ENCODE results near the gene TMC6.

The TMC6 gene

GRCh38 chr17:78126895-78127238 is 1.7 kb downstream of the TMC6 start:
- Histone ChIP-seq H3K9ac (ENCODE audit: insufficient read length) (no peak overlapping the region), H3K9me3 (ENCODE audit: low read depth, low read length) (no peaks in the 10 kb centered on the region), H3K36me3 (ENCODE audit: insufficient read depth, low read length) (peaks cover 3% of the 10 kb centered on the region; the same call in 1 of the 2 replicates), H3K27ac (no peak overlapping the region), H3K4me3 (no peak overlapping the region; the same call in 1 of the 2 replicates)
- TF ChIP-seq EZH2 (IDR thresholded peaks at IDR 0.05) (no peak), FOXP2 (optimal IDR thresholded peaks at IDR 0.05; ENCODE audit: control extremely low read depth, extremely low read length, insufficient read depth) (no peak), POLR2AphosphoS5 (IDR thresholded peaks at IDR 0.05; ENCODE audit: borderline replicate concordance, low read depth, low read length) (no peak)
- no peak for DNase-seq (ENCODE audit: low read depth, low spot score)

- no peak for DNase-seq (ENCODE audit: low read depth, low spot score)
- Histone ChIP-seq H3K36me3 (ENCODE audit: insufficient read depth, low read length) (peaks cover 3% of the 10 kb centered on the region; the same call in 1 of the 2 replicates), H3K27ac (0 out of 2 replicates have a peak overlapping the region, but pooled peaks have one; percentile 25), H3K4me3 (no peak overlapping the region), H3K9me3 (ENCODE audit: low read depth, low read length) (no peaks in the 10 kb centered on the region), H3K9ac (ENCODE audit: insufficient read length) (no peak overlapping the region)
- TF ChIP-seq FOXP2 (optimal IDR thresholded peaks at IDR 0.05; ENCODE audit: control extremely low read depth, extremely low read length, insufficient read depth) (no peak), POLR2AphosphoS5 (IDR thresholded peaks at IDR 0.05; ENCODE audit: borderline replicate concordance, low read depth, low read length) (no peak), EZH2 (IDR thresholded peaks at IDR 0.05) (no peak)
Measured at GRCh38 chr17:78125976-78126894, 2.3 kb downstream of the TMC6 start.

GRCh38 chr17:78125138-78125913 is 3.2 kb downstream of the TMC6 start:
- H3K27ac ChIP-seq = 0 out of 2 replicates have a peak overlapping the region, but pooled peaks have one; percentile 25
- no peak overlapping the region for H3K9ac ChIP-seq (ENCODE audit: insufficient read length)
- TF ChIP-seq POLR2AphosphoS5 (IDR thresholded peaks at IDR 0.05; ENCODE audit: borderline replicate concordance, low read depth, low read length) (no peak), EZH2 (IDR thresholded peaks at IDR 0.05) (no peak), FOXP2 (optimal IDR thresholded peaks at IDR 0.05; ENCODE audit: control extremely low read depth, extremely low read length, insufficient read depth) (no peak)
- H3K9me3 ChIP-seq (ENCODE audit: low read depth, low read length) = no peaks in the 10 kb centered on the region
- H3K4me3 ChIP-seq = no peak overlapping the region
- peaks cover 3% of the 10 kb centered on the region; the same call in 1 of the 2 replicates for H3K36me3 ChIP-seq (ENCODE audit: insufficient read depth, low read length)
- DNase-seq (ENCODE audit: low read depth, low spot score) = no peak

- H3K4me3 ChIP-seq = no peak overlapping the region
- no peak overlapping the region for H3K9ac ChIP-seq (ENCODE audit: insufficient read length)
- H3K36me3 ChIP-seq (ENCODE audit: insufficient read depth, low read length) = peaks cover 3% of the 10 kb centered on the region; the same call in 1 of the 2 replicates
- no peak overlapping the region for H3K27ac ChIP-seq
- no peak for DNase-seq (ENCODE audit: low read depth, low spot score)
- no peaks in the 10 kb centered on the region for H3K9me3 ChIP-seq (ENCODE audit: low read depth, low read length)
- TF ChIP-seq FOXP2 (optimal IDR thresholded peaks at IDR 0.05; ENCODE audit: control extremely low read depth, extremely low read length, insufficient read depth) = no peak
- TF ChIP-seq EZH2 (IDR thresholded peaks at IDR 0.05) = no peak
- no peak for TF ChIP-seq POLR2AphosphoS5 (IDR thresholded peaks at IDR 0.05; ENCODE audit: borderline replicate concordance, low read depth, low read length)
Measured at GRCh38 chr17:78124836-78125137, 3.8 kb downstream of the TMC6 start.

GRCh38 chr17:78124081-78124835 is 4.3 kb downstream of the TMC6 start:
- no peak for TF ChIP-seq FOXP2 (optimal IDR thresholded peaks at IDR 0.05; ENCODE audit: control extremely low read depth, extremely low read length, insufficient read depth)
- no peak for TF ChIP-seq EZH2 (IDR thresholded peaks at IDR 0.05)
- no peak for TF ChIP-seq POLR2AphosphoS5 (IDR thresholded peaks at IDR 0.05; ENCODE audit: borderline replicate concordance, low read depth, low read length)
- Histone ChIP-seq H3K9ac (ENCODE audit: insufficient read length) (no peak overlapping the region), H3K36me3 (ENCODE audit: insufficient read depth, low read length) (peaks cover 3% of the 10 kb centered on the region; the same call in 1 of the 2 replicates), H3K4me3 (no peak overlapping the region), H3K27ac (no peak overlapping the region), H3K9me3 (ENCODE audit: low read depth, low read length) (no peaks in the 10 kb centered on the region)
- DNase-seq (ENCODE audit: low read depth, low spot score) = no peak

DNA sequence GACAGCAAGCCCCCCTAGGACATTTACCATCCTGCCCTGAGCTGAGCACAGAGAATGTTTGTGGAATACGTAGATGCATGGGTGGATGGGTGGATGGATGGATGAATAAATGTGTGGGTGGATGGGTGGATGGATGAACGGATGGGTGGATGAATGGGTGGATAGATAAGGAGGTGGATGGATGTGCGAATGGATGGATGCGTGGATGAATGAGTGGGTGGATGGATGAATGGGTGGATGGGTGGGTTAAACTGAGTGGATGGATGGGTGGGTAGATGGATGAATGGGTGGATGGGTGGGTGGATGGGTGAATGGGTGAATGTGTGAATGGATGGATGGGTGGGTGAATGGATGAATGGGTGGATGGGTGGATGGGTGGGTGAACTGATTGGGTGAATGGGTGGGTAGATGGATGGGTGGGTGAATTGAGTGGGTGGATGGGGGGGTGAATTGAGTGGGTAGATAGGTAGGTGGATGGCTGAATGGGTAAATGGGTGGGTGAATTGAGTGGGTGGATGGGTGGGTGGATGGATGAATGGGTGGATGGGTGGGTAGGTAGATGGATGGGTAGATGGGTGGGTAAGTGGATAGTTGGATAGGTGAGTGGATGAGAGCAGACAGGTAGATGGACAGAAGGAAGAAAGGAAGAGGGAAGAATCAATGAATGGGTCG is 5.2 kb downstream of the TMC6 start:
- no peak overlapping the region for H3K27ac ChIP-seq
- TF ChIP-seq EZH2 (IDR thresholded peaks at IDR 0.05) = no peak
- TF ChIP-seq POLR2AphosphoS5 (IDR thresholded peaks at IDR 0.05; ENCODE audit: borderline replicate concordance, low read depth, low read length) = no peak
- no peak for TF ChIP-seq FOXP2 (optimal IDR thresholded peaks at IDR 0.05; ENCODE audit: control extremely low read depth, extremely low read length, insufficient read depth)
- H3K36me3 ChIP-seq (ENCODE audit: insufficient read depth, low read length) = peaks cover 3% of the 10 kb centered on the region; the same call in 1 of the 2 replicates
- no peak for DNase-seq (ENCODE audit: low read depth, low spot score)
- no peak overlapping the region for H3K9ac ChIP-seq (ENCODE audit: insufficient read length)
- H3K9me3 ChIP-seq (ENCODE audit: low read depth, low read length) = no peaks in the 10 kb centered on the region
- H3K4me3 ChIP-seq = no peak overlapping the region

- TF ChIP-seq EZH2 (IDR thresholded peaks at IDR 0.05) (no peak), POLR2AphosphoS5 (IDR thresholded peaks at IDR 0.05; ENCODE audit: borderline replicate concordance, low read depth, low read length) (no peak), FOXP2 (optimal IDR thresholded peaks at IDR 0.05; ENCODE audit: control extremely low read depth, extremely low read length, insufficient read depth) (no peak)
- DNase-seq (ENCODE audit: low read depth, low spot score) = no peak
- Histone ChIP-seq H3K27ac (no peak overlapping the region), H3K36me3 (ENCODE audit: insufficient read depth, low read length) (peaks cover 3% of the 10 kb centered on the region; the same call in 1 of the 2 replicates), H3K4me3 (no peak overlapping the region), H3K9me3 (ENCODE audit: low read depth, low read length) (no peaks in the 10 kb centered on the region), H3K9ac (ENCODE audit: insufficient read length) (no peak overlapping the region)
Measured at GRCh38 chr17:78122931-78123249, 5.7 kb downstream of the TMC6 start.
